ENCODE measurements around the gene CDH18.

The CDH18 gene

DNA sequence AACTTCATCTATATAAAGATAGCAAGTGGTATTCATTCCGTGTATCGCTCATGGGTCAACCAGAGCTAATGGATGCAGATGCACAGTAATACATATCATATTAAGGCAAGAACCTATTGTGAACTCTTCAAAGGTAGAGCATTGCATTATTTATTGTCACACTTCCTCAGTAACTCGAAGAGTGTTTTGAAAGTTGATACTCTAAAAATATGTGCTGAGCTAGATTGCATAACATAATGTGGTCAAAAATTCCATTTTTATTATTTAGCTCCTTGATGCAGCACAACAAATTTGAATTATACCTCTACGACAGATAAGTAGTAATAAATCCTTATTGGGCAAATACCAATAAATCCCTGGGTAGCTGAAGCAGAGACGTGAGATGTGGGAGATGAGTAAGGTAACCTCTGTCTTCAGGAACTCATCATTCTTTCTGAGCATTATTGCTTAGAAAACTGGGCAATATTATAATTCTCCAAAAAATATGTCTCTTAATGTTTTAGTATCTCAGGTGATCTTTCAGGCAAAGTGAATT is 70.3 kb downstream of the CDH18 start:
- Histone ChIP-seq H3K9me3 (ENCODE audit: insufficient read depth, low read length) (no peaks in the 10 kb centered on the region), H3K79me2 (ENCODE audit: insufficient read depth, low read length) (no peaks in the 10 kb centered on the region), H4K20me1 (ENCODE audit: low read depth, low read length) (no peaks in the 10 kb centered on the region), H2AFZ (ENCODE audit: low read depth, low read length, severe bottlenecking) (no peak overlapping the region), H3F3A (ENCODE audit: insufficient read depth) (no peaks in the 10 kb centered on the region), H3K27ac (ENCODE audit: low read depth, low read length) (no peak overlapping the region), H3K27me3 (ENCODE audit: low read length) (no peaks in the 10 kb centered on the region), H3K4me3 (ENCODE audit: insufficient read depth, low read length, poor library complexity, severe bottlenecking) (no peak overlapping the region), H3K36me3 (ENCODE audit: low read length) (no peaks in the 10 kb centered on the region), H3K4me2 (ENCODE audit: low read depth, low read length, poor library complexity, severe bottlenecking) (no peak overlapping the region), H3K9ac (ENCODE audit: low read length) (no peak overlapping the region), H3K9me2 (replicated peaks; ENCODE audit: insufficient read depth, low read length) (no peaks in the 10 kb centered on the region)
- TF ChIP-seq, protein P1, sequence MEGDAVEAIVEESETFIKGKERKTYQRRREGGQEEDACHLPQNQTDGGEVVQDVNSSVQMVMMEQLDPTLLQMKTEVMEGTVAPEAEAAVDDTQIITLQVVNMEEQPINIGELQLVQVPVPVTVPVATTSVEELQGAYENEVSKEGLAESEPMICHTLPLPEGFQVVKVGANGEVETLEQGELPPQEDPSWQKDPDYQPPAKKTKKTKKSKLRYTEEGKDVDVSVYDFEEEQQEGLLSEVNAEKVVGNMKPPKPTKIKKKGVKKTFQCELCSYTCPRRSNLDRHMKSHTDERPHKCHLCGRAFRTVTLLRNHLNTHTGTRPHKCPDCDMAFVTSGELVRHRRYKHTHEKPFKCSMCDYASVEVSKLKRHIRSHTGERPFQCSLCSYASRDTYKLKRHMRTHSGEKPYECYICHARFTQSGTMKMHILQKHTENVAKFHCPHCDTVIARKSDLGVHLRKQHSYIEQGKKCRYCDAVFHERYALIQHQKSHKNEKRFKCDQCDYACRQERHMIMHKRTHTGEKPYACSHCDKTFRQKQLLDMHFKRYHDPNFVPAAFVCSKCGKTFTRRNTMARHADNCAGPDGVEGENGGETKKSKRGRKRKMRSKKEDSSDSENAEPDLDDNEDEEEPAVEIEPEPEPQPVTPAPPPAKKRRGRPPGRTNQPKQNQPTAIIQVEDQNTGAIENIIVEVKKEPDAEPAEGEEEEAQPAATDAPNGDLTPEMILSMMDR (IDR thresholded peaks at IDR 0.05; ENCODE audit: insufficient read depth, low read length, poor library complexity, severe bottlenecking): no peak
- TF ChIP-seq EZH2phosphoT487 (conservative IDR thresholded peaks at IDR 0.05; ENCODE audit: low read length): no peak

DNA sequence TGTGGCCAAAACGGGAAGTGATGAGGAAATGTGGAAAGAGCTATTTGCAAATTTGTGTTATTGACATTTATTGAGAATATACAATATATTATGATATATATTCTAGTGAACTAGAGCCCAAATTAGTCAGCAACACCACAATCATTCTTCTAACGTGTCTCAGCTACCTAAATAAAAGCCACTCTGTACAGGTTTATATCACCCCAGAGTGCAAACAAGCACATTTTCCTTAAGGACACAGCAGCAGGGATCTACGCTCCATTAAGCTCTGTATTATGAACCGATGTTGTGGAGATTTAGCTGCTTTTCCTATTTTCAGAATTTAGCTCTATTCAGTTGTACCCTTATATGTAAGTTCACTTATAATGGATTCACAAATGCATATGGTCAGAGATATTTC is 77.9 kb downstream of the CDH18 start:
- H4K20me1 ChIP-seq (ENCODE audit: low read depth, low read length): no peaks in the 10 kb centered on the region
- H3K27ac ChIP-seq (ENCODE audit: low read depth, low read length): no peak overlapping the region
- no peaks in the 10 kb centered on the region for H3K9me3 ChIP-seq (ENCODE audit: insufficient read depth, low read length)
- H3K4me2 ChIP-seq (ENCODE audit: low read depth, low read length, poor library complexity, severe bottlenecking): no peak overlapping the region
- H2AFZ ChIP-seq (ENCODE audit: low read depth, low read length, severe bottlenecking): no peak overlapping the region
- H3K36me3 ChIP-seq (ENCODE audit: low read length): no peaks in the 10 kb centered on the region; the same call in 1 of the 2 replicates
- no peak overlapping the region for H3K4me3 ChIP-seq (ENCODE audit: insufficient read depth, low read length, poor library complexity, severe bottlenecking)
- no peak overlapping the region for H3K9ac ChIP-seq (ENCODE audit: low read length)
- no peaks in the 10 kb centered on the region for H3K79me2 ChIP-seq (ENCODE audit: insufficient read depth, low read length)
- no peaks in the 10 kb centered on the region for H3K9me2 ChIP-seq (replicated peaks; ENCODE audit: insufficient read depth, low read length)
- TF ChIP-seq, protein P1 (IDR thresholded peaks at IDR 0.05; ENCODE audit: insufficient read depth, low read length, poor library complexity, severe bottlenecking): no peak
- no peak for TF ChIP-seq EZH2phosphoT487 (conservative IDR thresholded peaks at IDR 0.05; ENCODE audit: low read length)
- no peaks in the 10 kb centered on the region for H3F3A ChIP-seq (ENCODE audit: insufficient read depth)
- H3K27me3 ChIP-seq (ENCODE audit: low read length): no peaks in the 10 kb centered on the region

DNA sequence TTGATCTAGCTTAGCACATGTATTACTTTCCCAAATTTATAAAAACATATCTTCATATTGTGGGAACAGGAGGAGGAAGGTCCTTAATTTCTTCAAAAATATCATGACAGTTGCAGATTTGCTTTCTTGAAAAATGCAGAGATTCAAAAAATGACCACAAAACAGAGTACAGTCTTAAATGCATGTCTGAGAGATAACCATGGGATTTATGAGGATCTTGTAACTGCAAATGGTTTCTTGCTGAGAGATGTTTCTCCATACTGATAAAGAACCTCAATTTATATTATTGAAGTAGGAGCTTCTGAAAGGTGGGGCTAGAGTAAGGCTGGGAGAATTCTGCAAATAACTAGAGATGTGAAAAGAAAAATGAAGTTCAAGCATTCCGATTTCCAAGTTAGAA is 83.2 kb downstream of the CDH18 start:
- no peak overlapping the region for H3K4me3 ChIP-seq (ENCODE audit: insufficient read depth, low read length, poor library complexity, severe bottlenecking)
- H4K20me1 ChIP-seq (ENCODE audit: low read depth, low read length): no peaks in the 10 kb centered on the region
- no peak overlapping the region for H3K27ac ChIP-seq (ENCODE audit: low read depth, low read length)
- H3K4me2 ChIP-seq (ENCODE audit: low read depth, low read length, poor library complexity, severe bottlenecking): no peak overlapping the region
- TF ChIP-seq EZH2phosphoT487 (conservative IDR thresholded peaks at IDR 0.05; ENCODE audit: low read length): no peak
- TF ChIP-seq, protein P1 (IDR thresholded peaks at IDR 0.05; ENCODE audit: insufficient read depth, low read length, poor library complexity, severe bottlenecking): no peak
- H3K9ac ChIP-seq (ENCODE audit: low read length): no peak overlapping the region
- H3K36me3 ChIP-seq (ENCODE audit: low read length): no peaks in the 10 kb centered on the region; the same call in 1 of the 2 replicates
- no peaks in the 10 kb centered on the region for H3K9me3 ChIP-seq (ENCODE audit: insufficient read depth, low read length)
- no peaks in the 10 kb centered on the region for H3K9me2 ChIP-seq (replicated peaks; ENCODE audit: insufficient read depth, low read length)
- no peak overlapping the region for H2AFZ ChIP-seq (ENCODE audit: low read depth, low read length, severe bottlenecking)
- no peaks in the 10 kb centered on the region for H3F3A ChIP-seq (ENCODE audit: insufficient read depth)
- no peaks in the 10 kb centered on the region for H3K79me2 ChIP-seq (ENCODE audit: insufficient read depth, low read length)
- H3K27me3 ChIP-seq (ENCODE audit: low read length): no peaks in the 10 kb centered on the region

All from SU-DHL-6 (cell line).